Measurements from ENCODE around the gene FBP2.

FBP2 gene

GRCh38 chr9:94538908-94539307, 54.7 kb downstream of the FBP2 start:
- H3K4me3 Mint-ChIP-seq = no peak overlapping the region
- H3K27ac Mint-ChIP-seq = no peak overlapping the region
- H3K9me3 Mint-ChIP-seq = no peaks in the 10 kb centered on the region
- H3K4me1 Mint-ChIP-seq = no peaks in the 10 kb centered on the region
- H3K36me3 Mint-ChIP-seq (ENCODE audit: low read depth) = no peaks in the 10 kb centered on the region
- no peaks in the 10 kb centered on the region for H3K27me3 Mint-ChIP-seq (ENCODE audit: low read depth)
- no peak for TF ChIP-seq CTCF (IDR thresholded peaks at IDR 0.05; ENCODE audit: unreplicated experiment in 3 of 3)

GRCh38 chr9:94534901-94535300, 58.7 kb downstream of the FBP2 start:
- no peaks in the 10 kb centered on the region for H3K27me3 Mint-ChIP-seq (ENCODE audit: low read depth)
- no peaks in the 10 kb centered on the region for H3K4me1 Mint-ChIP-seq

GRCh38 chr9:94533601-94534000, 60.0 kb downstream of the FBP2 start:
- no peaks in the 10 kb centered on the region for H3K27me3 Mint-ChIP-seq (ENCODE audit: low read depth)
- no peaks in the 10 kb centered on the region for H3K9me3 Mint-ChIP-seq
- no peak for TF ChIP-seq CTCF (IDR thresholded peaks at IDR 0.05; ENCODE audit: unreplicated experiment in 3 of 3)
- peak overlapping the region; percentile 17 to 55 (median 21) for H3K27ac Mint-ChIP-seq
- H3K36me3 Mint-ChIP-seq (ENCODE audit: low read depth) = no peaks in the 10 kb centered on the region
- no peaks in the 10 kb centered on the region for H3K4me1 Mint-ChIP-seq
- no peak overlapping the region for H3K4me3 Mint-ChIP-seq

More at GRCh38 chr9:94534901-94535300, 58.7 kb downstream of the FBP2 start:
- Mint-ChIP-seq H3K4me3 (no peak overlapping the region), H3K9me3 (no peaks in the 10 kb centered on the region), H3K27ac (peak overlapping the region in 1 of 3 experiments; percentile 38), H3K36me3 (ENCODE audit: low read depth) (no peaks in the 10 kb centered on the region)
- no peak for TF ChIP-seq CTCF (IDR thresholded peaks at IDR 0.05; ENCODE audit: unreplicated experiment in 3 of 3)

- H3K4me3 Mint-ChIP-seq = no peak overlapping the region
- H3K36me3 Mint-ChIP-seq (ENCODE audit: low read depth) = no peaks in the 10 kb centered on the region
- no peak for TF ChIP-seq CTCF (IDR thresholded peaks at IDR 0.05; ENCODE audit: unreplicated experiment in 3 of 3)
- H3K27ac Mint-ChIP-seq = peak overlapping the region; percentile 17 to 55 (median 21)
- no peaks in the 10 kb centered on the region for H3K9me3 Mint-ChIP-seq
- no peaks in the 10 kb centered on the region for H3K4me1 Mint-ChIP-seq
- no peaks in the 10 kb centered on the region for H3K27me3 Mint-ChIP-seq (ENCODE audit: low read depth)
Measured at GRCh38 chr9:94533155-94533554, 60.5 kb downstream of the FBP2 start.

GRCh38 chr9:94528886-94529285, 64.7 kb downstream of the FBP2 start:
- H3K4me3 Mint-ChIP-seq = no peak overlapping the region
- H3K27me3 Mint-ChIP-seq (ENCODE audit: low read depth) = no peaks in the 10 kb centered on the region
- TF ChIP-seq CTCF (IDR thresholded peaks at IDR 0.05; ENCODE audit: unreplicated experiment in 3 of 3) = no peak
- no peaks in the 10 kb centered on the region for H3K9me3 Mint-ChIP-seq
- no peak overlapping the region for H3K27ac Mint-ChIP-seq
- peaks cover 6% of the 10 kb centered on the region for H3K36me3 Mint-ChIP-seq (ENCODE audit: low read depth)
- no peaks in the 10 kb centered on the region for H3K4me1 Mint-ChIP-seq

GRCh38 chr9:94526951-94527350, 66.7 kb downstream of the FBP2 start:
- H3K4me1 Mint-ChIP-seq = no peaks in the 10 kb centered on the region
- H3K4me3 Mint-ChIP-seq = no peak overlapping the region
- H3K9me3 Mint-ChIP-seq = no peaks in the 10 kb centered on the region
- no peak overlapping the region for H3K27ac Mint-ChIP-seq
- H3K27me3 Mint-ChIP-seq (ENCODE audit: low read depth) = no peaks in the 10 kb centered on the region
- peaks cover 6% of the 10 kb centered on the region for H3K36me3 Mint-ChIP-seq (ENCODE audit: low read depth)
- no peak for TF ChIP-seq CTCF (IDR thresholded peaks at IDR 0.05; ENCODE audit: unreplicated experiment in 3 of 3)
